ENCODE measurements around the gene ADCY5. TPM values are rescaled to one million over a fixed set of nuclear protein-coding genes. Genes with fewer than 3 reads are reported as not detected.

Gene ADCY5
- total and polyA plus RNA-seq, 2 experiments from 2014 or later = 3.1 to 4.7 TPM

DNA sequence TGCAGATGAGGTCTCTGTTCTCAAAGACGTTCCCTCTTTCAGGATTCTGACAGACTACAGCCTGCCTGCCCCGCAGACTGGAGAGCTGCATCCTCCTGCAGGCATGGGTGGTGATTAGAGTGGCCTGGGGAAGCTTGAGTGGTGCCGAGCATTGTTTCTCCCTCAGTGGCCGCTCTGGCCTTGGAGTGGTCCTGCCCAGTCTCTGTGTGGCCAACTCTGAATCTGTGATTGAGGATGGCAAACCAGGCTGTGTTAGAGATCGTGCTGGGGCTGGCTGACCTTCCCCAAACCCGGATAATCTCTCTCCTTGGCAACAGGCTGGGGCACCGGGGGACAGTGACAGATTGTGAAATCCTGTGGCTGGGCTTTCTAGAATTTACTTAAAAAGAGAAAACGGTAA is 11.0 kb upstream of the ADCY5 start:
- Histone ChIP-seq H3K79me2 (no peaks in the 10 kb centered on the region), H3K36me3 (replicated peaks; ENCODE audit: insufficient read depth, low read depth) (no peaks in the 10 kb centered on the region), H3K4me1 (ENCODE audit: insufficient read depth) (no peaks in the 10 kb centered on the region), H3K9me3 (ENCODE audit: low read depth) (no peaks in the 10 kb centered on the region), H4K20me1 (ENCODE audit: insufficient read depth, poor library complexity, severe bottlenecking) (no peaks in the 10 kb centered on the region), H3K27ac (no peak overlapping the region), H3K4me2 (no peak overlapping the region), H3K27me3 (peaks cover 11% of the 10 kb centered on the region), H2AFZ (no peak overlapping the region), H3K9me2 (replicated peaks; ENCODE audit: insufficient read depth) (no peaks in the 10 kb centered on the region), H3K4me3 (no peak overlapping the region)
- TF ChIP-seq EZH2phosphoT487 (IDR thresholded peaks at IDR 0.05; ENCODE audit: low read depth, severe bottlenecking, unreplicated experiment) (no peak), EZH2 (IDR thresholded peaks at IDR 0.05; ENCODE audit: borderline replicate concordance) (no peak)
- TF ChIP-seq, protein P1, sequence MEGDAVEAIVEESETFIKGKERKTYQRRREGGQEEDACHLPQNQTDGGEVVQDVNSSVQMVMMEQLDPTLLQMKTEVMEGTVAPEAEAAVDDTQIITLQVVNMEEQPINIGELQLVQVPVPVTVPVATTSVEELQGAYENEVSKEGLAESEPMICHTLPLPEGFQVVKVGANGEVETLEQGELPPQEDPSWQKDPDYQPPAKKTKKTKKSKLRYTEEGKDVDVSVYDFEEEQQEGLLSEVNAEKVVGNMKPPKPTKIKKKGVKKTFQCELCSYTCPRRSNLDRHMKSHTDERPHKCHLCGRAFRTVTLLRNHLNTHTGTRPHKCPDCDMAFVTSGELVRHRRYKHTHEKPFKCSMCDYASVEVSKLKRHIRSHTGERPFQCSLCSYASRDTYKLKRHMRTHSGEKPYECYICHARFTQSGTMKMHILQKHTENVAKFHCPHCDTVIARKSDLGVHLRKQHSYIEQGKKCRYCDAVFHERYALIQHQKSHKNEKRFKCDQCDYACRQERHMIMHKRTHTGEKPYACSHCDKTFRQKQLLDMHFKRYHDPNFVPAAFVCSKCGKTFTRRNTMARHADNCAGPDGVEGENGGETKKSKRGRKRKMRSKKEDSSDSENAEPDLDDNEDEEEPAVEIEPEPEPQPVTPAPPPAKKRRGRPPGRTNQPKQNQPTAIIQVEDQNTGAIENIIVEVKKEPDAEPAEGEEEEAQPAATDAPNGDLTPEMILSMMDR (IDR thresholded peaks at IDR 0.05; ENCODE audit: poor library complexity) = no peak
- DNase-seq (ENCODE audit: low spot score) = no peak
- 39% methylated on average over 8 of the region's 8 CpGs for WGBS (ENCODE audit: low lambda C conversion rate, missing lambda C conversion rate)

DNA sequence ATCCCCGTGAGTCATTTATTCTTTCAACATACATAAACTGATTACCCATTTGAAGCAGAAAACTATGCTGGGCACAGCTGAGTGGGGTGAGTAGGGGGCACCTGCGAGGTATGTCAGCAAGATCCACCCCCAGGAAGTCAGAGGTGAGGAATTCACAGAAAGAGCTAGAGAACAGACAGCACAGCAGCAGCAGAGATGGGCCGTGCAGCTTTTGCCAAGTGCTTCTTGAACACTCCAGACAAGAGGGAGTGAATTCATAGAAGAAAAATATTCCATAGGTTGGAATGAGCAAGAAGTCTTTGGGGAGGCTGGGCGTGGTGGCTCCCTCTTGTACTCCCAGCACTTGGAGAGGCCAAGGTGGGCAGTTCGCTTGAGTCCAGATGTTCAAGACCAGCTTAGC is 9.4 kb upstream of the ADCY5 start:
- Histone ChIP-seq H3K27me3 (peaks cover 5% of the 10 kb centered on the region), H3K79me2 (no peaks in the 10 kb centered on the region), H3K4me1 (ENCODE audit: insufficient read depth) (no peaks in the 10 kb centered on the region), H3K36me3 (replicated peaks; ENCODE audit: insufficient read depth, low read depth) (no peaks in the 10 kb centered on the region), H3K4me3 (no peak overlapping the region), H3K4me2 (no peak overlapping the region), H3K9me2 (replicated peaks; ENCODE audit: insufficient read depth) (no peaks in the 10 kb centered on the region), H3K27ac (no peak overlapping the region), H3K9me3 (ENCODE audit: low read depth) (no peaks in the 10 kb centered on the region), H4K20me1 (ENCODE audit: insufficient read depth, poor library complexity, severe bottlenecking) (no peaks in the 10 kb centered on the region), H2AFZ (no peak overlapping the region)
- WGBS (ENCODE audit: low lambda C conversion rate, missing lambda C conversion rate) = 86% methylated on average over 5 of the region's 5 CpGs
- DNase-seq (ENCODE audit: low spot score) = no peak
- TF ChIP-seq EZH2 (IDR thresholded peaks at IDR 0.05; ENCODE audit: borderline replicate concordance) (no peak), EZH2phosphoT487 (IDR thresholded peaks at IDR 0.05; ENCODE audit: low read depth, severe bottlenecking, unreplicated experiment) (no peak)
- TF ChIP-seq, protein P1 (IDR thresholded peaks at IDR 0.05; ENCODE audit: poor library complexity) = no peak

DNA sequence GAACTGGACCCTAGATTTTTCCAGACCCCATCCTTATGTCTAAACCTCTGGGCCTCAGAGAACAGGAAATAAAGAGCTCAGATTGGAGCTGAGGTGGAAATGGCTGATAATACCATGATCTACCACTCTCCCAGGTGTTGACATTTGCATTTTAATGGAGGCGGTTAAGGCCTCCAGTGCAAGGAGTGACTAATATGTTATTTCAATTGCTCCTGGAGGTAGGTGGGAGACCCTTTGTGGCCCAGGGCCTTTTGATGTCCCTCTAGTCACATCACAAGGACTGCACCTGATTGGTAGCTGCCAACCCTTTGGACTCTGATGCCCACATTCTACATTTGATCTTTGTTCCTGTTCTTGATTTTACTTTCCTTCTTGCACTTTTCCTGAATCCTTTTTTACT is 9.0 kb upstream of the ADCY5 start:
- TF ChIP-seq EZH2phosphoT487 (IDR thresholded peaks at IDR 0.05; ENCODE audit: low read depth, severe bottlenecking, unreplicated experiment) = no peak
- no peak for TF ChIP-seq EZH2 (IDR thresholded peaks at IDR 0.05; ENCODE audit: borderline replicate concordance)
- TF ChIP-seq, protein P1 (IDR thresholded peaks at IDR 0.05; ENCODE audit: poor library complexity) = no peak
- DNase-seq (ENCODE audit: low spot score) = no peak
- Histone ChIP-seq H3K4me1 (ENCODE audit: insufficient read depth) (no peaks in the 10 kb centered on the region), H3K4me2 (no peak overlapping the region), H4K20me1 (ENCODE audit: insufficient read depth, poor library complexity, severe bottlenecking) (no peaks in the 10 kb centered on the region), H3K36me3 (replicated peaks; ENCODE audit: insufficient read depth, low read depth) (no peaks in the 10 kb centered on the region), H3K27ac (no peak overlapping the region), H3K27me3 (peaks cover 3% of the 10 kb centered on the region), H3K4me3 (no peak overlapping the region), H2AFZ (no peak overlapping the region), H3K79me2 (no peaks in the 10 kb centered on the region), H3K9me2 (replicated peaks; ENCODE audit: insufficient read depth) (no peaks in the 10 kb centered on the region), H3K9me3 (ENCODE audit: low read depth) (no peaks in the 10 kb centered on the region)
- WGBS (ENCODE audit: low lambda C conversion rate, missing lambda C conversion rate) = 92% methylated on average over 1 of the region's 1 CpG

DNA sequence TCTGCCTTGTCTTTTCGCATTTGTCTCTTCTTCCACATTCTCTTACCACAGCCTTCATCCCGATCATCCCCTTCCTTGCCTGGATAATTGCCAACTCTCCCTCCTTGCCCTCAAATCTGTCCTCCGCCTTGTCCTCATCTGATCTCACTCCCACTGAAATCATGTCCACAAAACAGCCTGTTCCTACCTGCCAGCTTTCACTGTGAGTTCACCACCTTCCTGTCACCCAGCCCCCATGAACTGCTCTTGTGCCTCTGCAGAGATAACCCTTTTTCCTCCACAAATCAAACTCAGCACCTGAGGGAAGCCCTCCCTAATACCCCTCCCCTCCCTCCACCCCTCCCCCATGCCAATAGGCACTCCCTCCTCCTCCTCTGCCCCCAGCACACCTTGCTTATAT is 4.8 kb upstream of the ADCY5 start:
- H4K20me1 ChIP-seq (ENCODE audit: insufficient read depth, poor library complexity, severe bottlenecking) = no peaks in the 10 kb centered on the region
- no peak overlapping the region for H3K27ac ChIP-seq
- H3K27me3 ChIP-seq = peaks cover 7% of the 10 kb centered on the region
- TF ChIP-seq EZH2phosphoT487 (IDR thresholded peaks at IDR 0.05; ENCODE audit: low read depth, severe bottlenecking, unreplicated experiment) (no peak), EZH2 (IDR thresholded peaks at IDR 0.05; ENCODE audit: borderline replicate concordance) (no peak)
- TF ChIP-seq, protein P1 (IDR thresholded peaks at IDR 0.05; ENCODE audit: poor library complexity) = no peak
- H3K9me3 ChIP-seq (ENCODE audit: low read depth) = no peaks in the 10 kb centered on the region
- no peak overlapping the region for H3K4me2 ChIP-seq
- H2AFZ ChIP-seq = no peak overlapping the region
- no peak overlapping the region for H3K4me3 ChIP-seq
- no peaks in the 10 kb centered on the region for H3K79me2 ChIP-seq
- no peaks in the 10 kb centered on the region for H3K36me3 ChIP-seq (replicated peaks; ENCODE audit: insufficient read depth, low read depth)
- H3K4me1 ChIP-seq (ENCODE audit: insufficient read depth) = peaks cover 5% of the 10 kb centered on the region
- WGBS (ENCODE audit: low lambda C conversion rate, missing lambda C conversion rate) = 76% methylated on average over 3 of the region's 3 CpGs
- no peaks in the 10 kb centered on the region for H3K9me2 ChIP-seq (replicated peaks; ENCODE audit: insufficient read depth)
- DNase-seq (ENCODE audit: low spot score) = no peak
